DND-41 (cell line): ENCODE results near the gene ANO2.

Experiments used
- EZH2 ChIP-seq: IDR thresholded peaks from 3 replicates; pipeline ENCODE4 v1.6.1; 2012; ENCODE audit warnings: borderline replicate concordance, low read depth, mild to moderate bottlenecking, moderate library complexity, low read length, inconsistent platforms; ENCODE audit not compliant: severe bottlenecking
- TF ChIP-seq, protein P1 (sequence below): IDR thresholded peaks from 2 replicates; pipeline ENCODE4 v1.5.1; 2012; ENCODE audit warnings: borderline replicate concordance, low read length, moderate library complexity, mild to moderate bottlenecking; ENCODE audit not compliant: poor library complexity, severe bottlenecking; ENCODE audit errors: extremely low read depth

DNA sequence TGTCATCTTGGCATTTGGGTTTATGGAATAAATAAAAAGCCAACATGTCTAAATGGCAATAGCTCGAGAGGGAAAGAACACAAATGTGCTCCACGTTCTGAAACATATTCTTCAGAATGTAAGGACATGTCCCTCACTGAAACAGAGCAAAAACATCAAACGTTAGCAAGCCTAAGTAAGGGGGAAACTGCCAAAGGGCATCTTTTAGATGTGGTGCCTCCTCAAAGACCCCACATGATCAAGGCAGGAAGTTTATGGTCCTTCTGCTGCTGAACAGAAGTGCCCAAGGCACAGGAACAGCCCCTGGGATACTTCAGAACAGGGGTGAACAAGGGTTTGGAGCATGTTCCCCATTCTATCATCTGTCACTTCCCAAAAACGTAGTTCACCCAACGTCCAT lies 227.0 kb downstream of the ANO2 start:
- TF ChIP-seq, protein P1, sequence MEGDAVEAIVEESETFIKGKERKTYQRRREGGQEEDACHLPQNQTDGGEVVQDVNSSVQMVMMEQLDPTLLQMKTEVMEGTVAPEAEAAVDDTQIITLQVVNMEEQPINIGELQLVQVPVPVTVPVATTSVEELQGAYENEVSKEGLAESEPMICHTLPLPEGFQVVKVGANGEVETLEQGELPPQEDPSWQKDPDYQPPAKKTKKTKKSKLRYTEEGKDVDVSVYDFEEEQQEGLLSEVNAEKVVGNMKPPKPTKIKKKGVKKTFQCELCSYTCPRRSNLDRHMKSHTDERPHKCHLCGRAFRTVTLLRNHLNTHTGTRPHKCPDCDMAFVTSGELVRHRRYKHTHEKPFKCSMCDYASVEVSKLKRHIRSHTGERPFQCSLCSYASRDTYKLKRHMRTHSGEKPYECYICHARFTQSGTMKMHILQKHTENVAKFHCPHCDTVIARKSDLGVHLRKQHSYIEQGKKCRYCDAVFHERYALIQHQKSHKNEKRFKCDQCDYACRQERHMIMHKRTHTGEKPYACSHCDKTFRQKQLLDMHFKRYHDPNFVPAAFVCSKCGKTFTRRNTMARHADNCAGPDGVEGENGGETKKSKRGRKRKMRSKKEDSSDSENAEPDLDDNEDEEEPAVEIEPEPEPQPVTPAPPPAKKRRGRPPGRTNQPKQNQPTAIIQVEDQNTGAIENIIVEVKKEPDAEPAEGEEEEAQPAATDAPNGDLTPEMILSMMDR: no peak
- TF ChIP-seq EZH2: no peak
